Prostate gland (tissue), 2 donors: ENCODE data around the gene ZBTB21. TPM values are rescaled to one million over a fixed set of nuclear protein-coding genes. Genes with fewer than 3 reads are reported as not detected.
A peak's percentile ranks its signal among the peaks of the same experiment; 100 is the strongest.

Experiments
- DNase-seq: peaks from one replicate; pipeline ENCODE4 v3.0.0-alpha.2; 2019; ENCODE audit warnings: low spot score
- H3K27ac ChIP-seq, 2 donors: fragments of 200-600 bp; sonication (generic); 2 replicates each; pipeline ENCODE4 v1.5.1; 2017 to 2019
- H3K27me3 ChIP-seq: fragments of 200-600 bp; sonication (generic); replicated peaks from 2 replicates; pipeline ENCODE4 v1.5.1; 2019; ENCODE audit not compliant: insufficient read depth
- H3K36me3 ChIP-seq, 2 donors: fragments of 200-600 bp; sonication (generic); 1 replicate in 1 of 2; 2 replicates in 1 of 2; pipeline versions ENCODE4 v1.5.1 to v1.8.1; 2017 to 2019
- H3K4me1 ChIP-seq: fragments of 200-600 bp; sonication (generic); replicated peaks from 2 replicates; pipeline ENCODE4 v1.5.1; 2019
- H3K4me3 ChIP-seq, 2 donors: fragments of 200-600 bp; sonication (generic); 2 replicates each; pipeline ENCODE4 v1.5.1; 2017 to 2019
- H3K9me3 ChIP-seq: fragments of 200-600 bp; sonication (generic); 2 replicates; pipeline ENCODE4 v1.5.1; 2017
- CTCF ChIP-seq, 4 experiments: fragments of 200-600 bp in 2 of 4; fragments of 450-650 bp in 2 of 4; sonication (generic) in 2 of 4; IDR thresholded peaks; 1 replicate in 3 of 4; 2 replicates in 1 of 4; pipeline ENCODE4 v1.5.1; 2016 to 2019; ENCODE audit warnings: antibody characterized with exemption in 4 of 4, mild to moderate bottlenecking in 2 of 4, moderate library complexity in 2 of 4
- POLR2A ChIP-seq: fragments of 450-650 bp; IDR thresholded peaks from one replicate; pipeline ENCODE4 v1.6.1; 2016; ENCODE audit warnings: antibody characterized with exemption, mild to moderate bottlenecking
- POLR2AphosphoS5 ChIP-seq: sonication (generic); formaldehyde crosslinking; IDR thresholded peaks from one replicate; pipeline ENCODE4 v1.6.1; 2017; ENCODE audit warnings: antibody characterized with exemption
- WGBS: methylation state at CpG from one replicate; pipeline ENCODE4 v1.1.5; 2018; 5-methylcytosine and 5-hydroxymethylcytosine counted together
- intact Hi-C: fragments of 100-400 bp; cut with DNase I; formaldehyde crosslinking; loops from one replicate; pipeline ENCODE4 v1.14.2; 2022
- total RNA-seq, 2 donors: library from RNA; depleted of rRNA; stranded (reverse); fragments of >200 nt; gene quantifications; one replicate each; pipeline ENCODE4 v1.1.0, GENCODE V29; 2016

ZBTB21 gene
- total RNA-seq, 2 donors from 2014 or later, result 12.3 to 13.6 TPM

- H3K36me3 ChIP-seq, result no peaks in the 10 kb centered on the region
- no peaks in the 10 kb centered on the region for H3K4me1 ChIP-seq
- no peaks in the 10 kb centered on the region for H3K9me3 ChIP-seq
- peak overlapping the region; percentile 96 to 100 for H3K27ac ChIP-seq
- WGBS, result under 1% methylated on average over 51 of the region's 120 CpGs
- no peaks in the 10 kb centered on the region for H3K27me3 ChIP-seq
- TF ChIP-seq CTCF (IDR thresholded peaks at IDR 0.05) (peak in 2 of 4 experiments; percentile 31 to 43), POLR2A (peak; percentile 31), POLR2AphosphoS5 (no peak)
- peak; percentile 43 for DNase-seq
- H3K4me3 ChIP-seq, result peak overlapping the region; percentile 80 to 83
- intact Hi-C loops, result loop anchor here (5.0 kb wide), 1 partner anchor 194 kb away; no protein-coding TSS in a partner anchor
Observed at GRCh38 chr21:42010507-42011495, 641 bp upstream of the ZBTB21 start.

- Histone ChIP-seq H3K27me3 (no peaks in the 10 kb centered on the region), H3K9me3 (no peaks in the 10 kb centered on the region), H3K27ac (peak overlapping the region; percentile 96 to 100), H3K36me3 (no peaks in the 10 kb centered on the region), H3K4me3 (peak overlapping the region; percentile 80 to 83), H3K4me1 (no peaks in the 10 kb centered on the region)
- intact Hi-C loops, result loop anchor here (5.0 kb wide), 2 partner anchors 57 to 108 kb away; partner anchors contain the start of gene C2CD2
- under 1% methylated on average over 71 of the region's 86 CpGs for WGBS
- peak; percentile 27 for DNase-seq
- TF ChIP-seq POLR2AphosphoS5, result no peak
- TF ChIP-seq POLR2A, result no peak
- TF ChIP-seq CTCF (IDR thresholded peaks at IDR 0.05), result peak in 2 of 4 experiments; percentile 21 to 23
Observed at GRCh38 chr21:42009018-42009830, 936 bp downstream of the ZBTB21 start.

- Histone ChIP-seq H3K4me3 (no peak overlapping the region), H3K9me3 (no peaks in the 10 kb centered on the region), H3K4me1 (no peaks in the 10 kb centered on the region), H3K27me3 (no peaks in the 10 kb centered on the region), H3K27ac (no peak overlapping the region), H3K36me3 (no peaks in the 10 kb centered on the region)
- intact Hi-C loops, result loop anchor here (5.0 kb wide), 2 partner anchors 55 to 110 kb away; partner anchors contain the start of gene C2CD2
- TF ChIP-seq POLR2A (no peak), POLR2AphosphoS5 (no peak), CTCF (IDR thresholded peaks at IDR 0.05) (no peak)
- WGBS, result 95% methylated on average over 6 of the region's 6 CpGs
- DNase-seq, result no peak
Observed at GRCh38 chr21:42007356-42007940, 2.7 kb downstream of the ZBTB21 start.

- WGBS, result 74% methylated on average over 1 of the region's 1 CpG
- no peak for TF ChIP-seq POLR2A
- TF ChIP-seq CTCF (IDR thresholded peaks at IDR 0.05), result no peak
- no peak for TF ChIP-seq POLR2AphosphoS5
Observed at GRCh38 chr21:42006765-42007164, 3.4 kb downstream of the ZBTB21 start.

More at GRCh38 chr21:42006765-42007164, 3.4 kb downstream of the ZBTB21 start:
- DNase-seq, result no peak
- H3K9me3 ChIP-seq, result no peaks in the 10 kb centered on the region
- intact Hi-C loops, result loop anchor here (5.0 kb wide), 2 partner anchors 54 to 111 kb away; partner anchors contain the start of gene C2CD2
- no peak overlapping the region for H3K27ac ChIP-seq
- no peaks in the 10 kb centered on the region for H3K27me3 ChIP-seq
- no peak overlapping the region for H3K4me3 ChIP-seq
- H3K36me3 ChIP-seq, result no peaks in the 10 kb centered on the region
- H3K4me1 ChIP-seq, result no peaks in the 10 kb centered on the region
